DMS114 treated with DMSO at 0.1 percent for 48 hours (cell line): Measurements from ENCODE around the gene IL17REL.
"Not testable (repeated sequence)": the region's sequence is repeated elsewhere in the genome, so short reads cannot be mapped to it uniquely, and the experiment has no call there.

Experiments used
- DNase-seq: peaks from one replicate; lab custom pipeline; 2025; ENCODE audit not compliant: unreplicated experiment; lab: John Stamatoyannopoulos, UW

The IL17REL gene

DNA sequence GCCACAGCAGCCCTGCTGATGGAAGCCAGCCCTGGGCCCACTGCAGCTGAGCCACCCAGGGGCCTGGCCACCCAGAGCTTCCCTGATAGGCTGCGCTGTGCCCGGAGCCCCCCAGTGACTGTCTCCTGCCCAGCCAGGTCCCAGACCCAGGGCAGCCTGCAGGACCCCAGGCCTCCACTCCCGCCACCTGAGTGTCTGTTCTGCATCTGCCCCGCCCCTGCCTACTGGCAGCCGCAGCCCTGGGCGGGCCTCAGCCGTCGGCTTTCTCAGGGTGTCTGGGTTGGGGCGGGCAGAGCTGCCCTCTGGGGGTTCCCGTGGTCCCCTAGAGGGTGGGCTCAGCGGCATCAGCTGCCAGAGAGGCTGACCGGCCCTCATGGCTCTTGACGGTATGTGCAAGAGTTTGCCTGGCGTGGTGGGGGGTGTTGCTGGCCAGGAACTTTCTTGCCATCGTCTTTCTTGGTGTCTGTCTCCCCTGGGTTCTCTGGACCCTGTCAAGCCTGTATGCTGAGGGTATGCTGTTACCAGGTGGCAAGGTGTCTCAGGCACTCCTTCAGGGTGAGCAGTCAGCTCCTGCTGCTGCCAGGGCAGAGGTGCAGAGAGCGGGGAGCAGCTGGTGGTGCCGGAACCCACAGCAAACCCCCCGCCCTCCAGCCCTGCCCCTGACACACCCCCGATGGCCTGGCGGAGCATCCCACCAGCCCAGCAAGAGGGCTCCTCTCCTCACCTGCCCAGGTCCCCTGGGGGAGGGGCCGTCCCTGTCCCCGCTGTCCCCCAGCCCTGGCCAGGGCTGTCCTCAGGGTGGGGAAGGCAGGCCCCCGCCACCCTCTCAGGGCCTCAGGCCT is 64.2 kb downstream of the IL17REL start:
- no peak for DNase-seq

DNA sequence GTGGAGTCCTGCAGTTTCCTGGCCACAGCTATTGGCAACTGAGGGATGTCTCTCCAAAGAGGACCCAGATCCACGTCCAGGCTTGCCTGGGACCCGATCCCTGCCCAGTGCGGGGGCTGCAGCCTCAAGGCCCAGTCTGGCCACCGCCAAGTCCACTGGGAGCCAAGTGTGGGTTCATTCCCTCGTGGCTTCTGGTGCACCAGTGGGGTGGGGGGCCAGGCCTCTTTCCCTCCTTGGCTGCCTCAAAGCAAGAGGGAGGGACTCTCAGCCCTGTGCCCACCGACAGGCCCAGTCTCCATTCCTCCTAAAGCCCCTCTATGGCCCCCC is 65.3 kb downstream of the IL17REL start:
- DNase-seq: no peak

DNA sequence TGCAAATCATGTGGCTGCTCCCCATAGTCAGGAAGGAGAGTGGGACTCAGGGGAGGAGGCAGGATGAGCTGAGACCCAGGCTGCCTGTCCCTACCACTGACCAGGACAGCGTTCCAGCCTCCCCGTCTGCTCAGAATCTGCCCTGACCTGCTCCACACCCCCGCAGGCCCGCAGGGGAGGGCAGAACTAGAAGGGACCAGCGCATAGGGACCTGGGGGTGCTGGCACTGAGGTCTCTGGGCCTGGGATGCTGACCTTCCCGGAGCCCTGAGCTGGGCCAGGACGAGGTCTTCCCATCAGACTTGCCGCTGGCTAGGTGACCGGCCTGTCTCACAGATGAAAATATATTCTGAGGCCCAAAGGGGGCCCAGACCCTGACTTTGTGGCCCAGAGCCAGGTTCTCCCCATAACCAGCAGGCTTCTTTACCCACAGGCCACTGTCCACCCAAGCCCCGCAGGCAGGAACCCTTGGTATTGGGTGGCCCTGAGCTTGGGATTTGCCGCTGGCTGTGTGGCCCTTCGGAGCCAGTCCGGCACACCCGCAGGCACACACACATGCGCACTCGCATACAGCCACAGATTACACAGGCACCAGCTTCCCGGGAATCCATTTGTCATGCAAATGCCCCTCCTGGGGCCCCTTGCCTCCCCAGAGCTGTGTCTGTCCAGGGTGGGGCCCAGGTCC is 65.8 kb downstream of the IL17REL start:
- DNase-seq: no peak

DNA sequence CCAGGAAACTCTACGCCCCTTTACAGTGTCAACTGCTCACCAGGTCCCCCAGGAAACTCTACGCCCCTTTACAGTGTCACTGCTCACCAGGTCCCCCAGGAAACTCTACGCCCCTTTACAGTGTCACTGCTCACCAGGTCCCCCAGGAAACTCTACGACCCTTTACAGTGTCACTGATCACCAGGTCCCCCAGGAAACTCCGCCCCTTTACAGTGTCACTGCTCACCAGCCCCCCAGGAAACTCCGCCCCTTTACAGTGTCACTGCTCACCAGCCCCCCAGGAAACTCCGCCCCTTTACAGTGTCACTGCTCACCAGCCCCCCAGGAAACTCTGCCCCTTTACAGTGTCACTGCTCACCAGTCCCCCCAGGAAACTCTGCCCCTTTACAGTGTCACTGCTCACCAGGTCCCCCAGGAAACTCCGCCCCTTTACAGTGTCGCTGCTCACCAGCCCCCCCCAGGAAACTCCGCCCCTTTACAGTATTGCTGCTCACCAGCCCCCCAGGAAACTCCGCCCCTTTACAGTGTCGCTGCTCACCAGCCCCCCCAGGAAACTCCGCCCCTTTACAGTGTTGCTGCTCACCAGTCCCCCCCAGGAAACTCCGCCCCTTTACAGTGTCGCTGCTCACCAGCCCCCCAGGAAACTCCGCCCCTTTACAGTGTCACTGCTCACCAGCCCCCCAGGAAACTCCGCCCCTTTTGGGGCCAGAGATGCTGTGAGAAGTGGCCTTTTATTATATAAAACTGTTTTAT is 67.3 kb downstream of the IL17REL start:
- DNase-seq: not testable (repeated sequence)
